ENCODE measurements around the gene RHEBL1.

DNA sequence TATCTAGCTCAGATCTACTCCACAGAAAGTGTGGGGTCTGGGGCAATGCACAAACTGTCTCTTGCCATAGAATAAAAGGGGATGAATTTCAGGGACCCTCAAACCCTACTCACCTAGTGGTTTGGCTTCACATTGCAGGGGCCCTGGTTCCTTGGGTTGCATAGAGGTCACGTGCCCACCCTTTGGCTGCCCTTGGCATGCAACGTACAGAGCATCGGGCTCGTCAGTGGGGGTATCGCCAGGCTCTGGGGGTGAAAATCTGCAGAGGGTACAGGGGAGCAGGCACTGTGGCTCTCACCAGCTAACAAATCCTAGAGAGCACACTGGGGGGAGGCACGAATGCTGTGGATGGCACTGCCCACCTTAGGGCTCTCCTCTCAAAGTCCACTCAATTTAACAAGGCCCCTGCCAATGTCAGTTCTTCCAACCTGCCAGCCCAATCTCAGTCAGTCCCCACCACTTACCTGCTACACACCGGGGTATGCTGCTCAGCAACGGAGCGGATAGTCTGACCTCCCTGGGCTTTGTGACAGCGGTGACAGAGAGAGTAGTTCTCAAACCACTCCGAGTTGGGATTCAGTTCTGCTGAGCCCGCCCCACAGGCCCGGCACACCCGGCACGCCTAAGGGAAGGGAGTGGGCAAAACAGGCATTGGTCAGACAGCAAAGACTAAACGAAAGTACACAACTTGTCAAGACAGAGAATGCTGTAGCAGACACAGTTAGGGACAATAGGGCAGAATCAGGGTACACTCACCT, 17.1 kb downstream of the RHEBL1 start:
- TF ChIP-seq, protein P1, sequence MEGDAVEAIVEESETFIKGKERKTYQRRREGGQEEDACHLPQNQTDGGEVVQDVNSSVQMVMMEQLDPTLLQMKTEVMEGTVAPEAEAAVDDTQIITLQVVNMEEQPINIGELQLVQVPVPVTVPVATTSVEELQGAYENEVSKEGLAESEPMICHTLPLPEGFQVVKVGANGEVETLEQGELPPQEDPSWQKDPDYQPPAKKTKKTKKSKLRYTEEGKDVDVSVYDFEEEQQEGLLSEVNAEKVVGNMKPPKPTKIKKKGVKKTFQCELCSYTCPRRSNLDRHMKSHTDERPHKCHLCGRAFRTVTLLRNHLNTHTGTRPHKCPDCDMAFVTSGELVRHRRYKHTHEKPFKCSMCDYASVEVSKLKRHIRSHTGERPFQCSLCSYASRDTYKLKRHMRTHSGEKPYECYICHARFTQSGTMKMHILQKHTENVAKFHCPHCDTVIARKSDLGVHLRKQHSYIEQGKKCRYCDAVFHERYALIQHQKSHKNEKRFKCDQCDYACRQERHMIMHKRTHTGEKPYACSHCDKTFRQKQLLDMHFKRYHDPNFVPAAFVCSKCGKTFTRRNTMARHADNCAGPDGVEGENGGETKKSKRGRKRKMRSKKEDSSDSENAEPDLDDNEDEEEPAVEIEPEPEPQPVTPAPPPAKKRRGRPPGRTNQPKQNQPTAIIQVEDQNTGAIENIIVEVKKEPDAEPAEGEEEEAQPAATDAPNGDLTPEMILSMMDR (IDR thresholded peaks at IDR 0.05): no peak
- TF ChIP-seq EP300 (IDR thresholded peaks at IDR 0.05): no peak

Data from ovary (tissue), 3 donors.